ENCODE measurements around the gene NQO1.

The NQO1 gene

GRCh38 chr16:69688589-69688988 lies 37.8 kb downstream of the NQO1 start:
- POLR2A ChIA-PET = no interaction called here
- CTCF ChIA-PET = interaction anchor here (0.7 kb wide), 1 partner anchor 24 kb away, joined by 5 read pairs; no protein-coding TSS in a partner anchor
- no peaks in the 10 kb centered on the region for H3K4me1 ChIP-seq (ENCODE audit: control insufficient read depth, insufficient read depth, low read length)

GRCh38 chr16:69680358-69680757 lies 46.0 kb downstream of the NQO1 start:
- no peak overlapping the region for H3K27ac ChIP-seq (ENCODE audit: extremely low read depth, low read depth, low read length)
- H3K4me1 ChIP-seq (ENCODE audit: control insufficient read depth, insufficient read depth, low read length) = no peaks in the 10 kb centered on the region
- TF ChIP-seq ZNF600 (tag by site-specific recombination; IDR thresholded peaks at IDR 0.05) (no peak), SP3 (tag by site-specific recombination; IDR thresholded peaks at IDR 0.05) (no peak), ZNF654 (tag by site-specific recombination; IDR thresholded peaks at IDR 0.05; ENCODE audit: low read depth) (no peak), ZNF404 (tag by site-specific recombination; IDR thresholded peaks at IDR 0.05) (no peak), ZNF530 (tag by site-specific recombination; IDR thresholded peaks at IDR 0.05; ENCODE audit: low read depth) (no peak), ZNF658 (tag by site-specific recombination; IDR thresholded peaks at IDR 0.05) (no peak)
- H3K4me3 ChIP-seq (ENCODE audit: low read depth, low read length) = no peak overlapping the region
- ChIA-PET POLR2A (no interaction called here), CTCF (no interaction called here)
- no peaks in the 10 kb centered on the region for H3K9me3 ChIP-seq (ENCODE audit: control insufficient read depth, insufficient read depth, low read depth, low read length)
- peaks cover 43 to 59% of the 10 kb centered on the region in 2 experiments for H3K36me3 ChIP-seq (ENCODE audit: control insufficient read depth in 2 of 2, insufficient read depth in 1 of 2, low read length in 2 of 2)

More at GRCh38 chr16:69688589-69688988, 37.8 kb downstream of the NQO1 start:
- H3K36me3 ChIP-seq (ENCODE audit: control insufficient read depth in 2 of 2, insufficient read depth in 1 of 2, low read length in 2 of 2) = peaks cover 20 to 50% of the 10 kb centered on the region in 2 experiments
- no peak overlapping the region for H3K4me3 ChIP-seq (ENCODE audit: low read depth, low read length)
- no peak overlapping the region for H3K27ac ChIP-seq (ENCODE audit: extremely low read depth, low read depth, low read length)
- no peak for TF ChIP-seq SP3 (tag by site-specific recombination; IDR thresholded peaks at IDR 0.05)
- peak; percentile 90 for TF ChIP-seq SCRT2 (tag by site-specific recombination; IDR thresholded peaks at IDR 0.05)
- 0 out of 2 replicates have a peak, but pooled peaks have one; percentile 24 for TF ChIP-seq SCRT1 (tag by site-specific recombination; IDR thresholded peaks at IDR 0.05; ENCODE audit: borderline replicate concordance)
- no peaks in the 10 kb centered on the region for H3K9me3 ChIP-seq (ENCODE audit: control insufficient read depth, insufficient read depth, low read depth, low read length)

GRCh38 chr16:69672998-69673713 lies 53.2 kb downstream of the NQO1 start:
- Histone ChIP-seq H3K36me3 (ENCODE audit: control insufficient read depth in 2 of 2, insufficient read depth in 1 of 2, low read length in 2 of 2) (peaks cover 23 to 56% of the 10 kb centered on the region in 2 experiments), H3K4me1 (ENCODE audit: control insufficient read depth, insufficient read depth, low read length) (peaks cover 7% of the 10 kb centered on the region; the same call in 1 of the 2 replicates), H3K4me3 (ENCODE audit: low read depth, low read length) (no peak overlapping the region), H3K27ac (ENCODE audit: extremely low read depth, low read depth, low read length) (no peak overlapping the region), H3K9me3 (ENCODE audit: control insufficient read depth, insufficient read depth, low read depth, low read length) (no peaks in the 10 kb centered on the region)
- POLR2A ChIA-PET = no interaction called here
- CTCF ChIA-PET = interaction anchor here (0.6 to 0.7 kb wide), 2 partner anchors 10 to 1934 kb away, joined by 3 read pairs; no protein-coding TSS in a partner anchor
- TF ChIP-seq TCF7L2 (IDR thresholded peaks at IDR 0.05; ENCODE audit: borderline replicate concordance, low read depth, low read length) (no peak), ZNF121 (tag by site-specific recombination; IDR thresholded peaks at IDR 0.05) (peak; percentile 74)

- ChIA-PET CTCF (interaction anchor here (0.5 kb wide), 1 partner anchor 45 kb away, joined by 3 read pairs; no protein-coding TSS in a partner anchor), POLR2A (no interaction called here)
- H3K36me3 ChIP-seq (ENCODE audit: control insufficient read depth in 2 of 2, insufficient read depth in 1 of 2, low read length in 2 of 2) = peaks cover 21 to 59% of the 10 kb centered on the region in 2 experiments
- peaks cover 7% of the 10 kb centered on the region; the same call in 1 of the 2 replicates for H3K4me1 ChIP-seq (ENCODE audit: control insufficient read depth, insufficient read depth, low read length)
- H3K9me3 ChIP-seq (ENCODE audit: control insufficient read depth, insufficient read depth, low read depth, low read length) = no peaks in the 10 kb centered on the region
- no peak overlapping the region for H3K4me3 ChIP-seq (ENCODE audit: low read depth, low read length)
- no peak overlapping the region for H3K27ac ChIP-seq (ENCODE audit: extremely low read depth, low read depth, low read length)
- no peak for TF ChIP-seq ZNF707 (tag by site-specific recombination; IDR thresholded peaks at IDR 0.05)
- no peak for TF ChIP-seq OSR2 (tag by site-specific recombination; IDR thresholded peaks at IDR 0.05)
- TF ChIP-seq PRDM4 (tag by site-specific recombination; IDR thresholded peaks at IDR 0.05) = no peak
- TF ChIP-seq ZSCAN5A (tag by site-specific recombination; IDR thresholded peaks at IDR 0.05) = no peak
- no peak for TF ChIP-seq ZNF26 (tag by site-specific recombination; IDR thresholded peaks at IDR 0.05)
- TF ChIP-seq PRDM1 (tag by site-specific recombination; IDR thresholded peaks at IDR 0.05) = no peak
- TF ChIP-seq ZFP69B (tag by site-specific recombination; IDR thresholded peaks at IDR 0.05) = no peak
- no peak for TF ChIP-seq ELK4 (IDR thresholded peaks at IDR 0.05; ENCODE audit: borderline replicate concordance, low read depth, low read length)
- TF ChIP-seq ZNF266 (tag by site-specific recombination; IDR thresholded peaks at IDR 0.05; ENCODE audit: low read depth) = no peak
- no peak for TF ChIP-seq ZNF792 (tag by site-specific recombination; IDR thresholded peaks at IDR 0.05)
- TF ChIP-seq SP3 (tag by site-specific recombination; IDR thresholded peaks at IDR 0.05) = no peak
Measured at GRCh38 chr16:69672315-69672997, 53.9 kb downstream of the NQO1 start.

Measured in HEK293 (cell line).